Activated T-helper 1 cell treated with anti-CD3 and anti-CD28 coated beads, Interleukin-12 subunit alpha, Interleukin-12 subunit beta, Interleukin-2, Interleukin-4 antibody, amounts not matched to agents 30 ng/mL and 10 ng/mL and 1 ng/mL, durations not matched to agents 14 hours and 24 hours and 36 hours (primary cell): ENCODE results near the gene DYNC2I2. TPM values are rescaled to one million over a fixed set of nuclear protein-coding genes. Genes with fewer than 3 reads are reported as not detected.

Source experiments
- DNase-seq: peaks from one replicate; pipeline ENCODE4 v3.0.0; 2021; ENCODE audit warnings: low spot score
- H3K27ac Mint-ChIP-seq: one replicate; pipeline ENCODE4 v1.8.0; 2021; ENCODE audit warnings: mild to moderate bottlenecking, mixed read lengths
- H3K27me3 Mint-ChIP-seq: one replicate; pipeline ENCODE4 v1.8.0; 2022; ENCODE audit warnings: mild to moderate bottlenecking, moderate library complexity, mixed read lengths; ENCODE audit not compliant: insufficient read depth
- H3K36me3 Mint-ChIP-seq: one replicate; pipeline ENCODE4 v1.8.0; 2021; ENCODE audit warnings: low read depth, mixed read lengths
- H3K4me1 Mint-ChIP-seq: one replicate; pipeline ENCODE4 v1.8.0; 2021; ENCODE audit warnings: low read depth, mixed read lengths
- H3K4me3 Mint-ChIP-seq: one replicate; pipeline ENCODE4 v1.8.0; 2021; ENCODE audit warnings: mild to moderate bottlenecking, moderate library complexity, mixed read lengths
- H3K9me3 Mint-ChIP-seq: one replicate; pipeline ENCODE4 v1.8.0; 2021; ENCODE audit warnings: mixed read lengths
- intact Hi-C: fragments of 100-400 bp; cut with micrococcal nuclease; formaldehyde crosslinking; loops from one replicate; pipeline ENCODE4 v1.15.1; 2024
- total RNA-seq: library from RNA; stranded (reverse); gene quantifications from 2 replicates; pipeline ENCODE4 v1.2.3, GENCODE V29; 2022

The DYNC2I2 gene
- total RNA-seq, 1 donor from 2014 or later, result 41.5 TPM

- peak overlapping the region; percentile 21 for H3K27ac Mint-ChIP-seq
- peaks cover 55% of the 10 kb centered on the region for H3K36me3 Mint-ChIP-seq
- no peaks in the 10 kb centered on the region for H3K27me3 Mint-ChIP-seq
Measured at GRCh38 chr9:128629852-128630545, 26.6 kb downstream of the DYNC2I2 start.

DNA sequence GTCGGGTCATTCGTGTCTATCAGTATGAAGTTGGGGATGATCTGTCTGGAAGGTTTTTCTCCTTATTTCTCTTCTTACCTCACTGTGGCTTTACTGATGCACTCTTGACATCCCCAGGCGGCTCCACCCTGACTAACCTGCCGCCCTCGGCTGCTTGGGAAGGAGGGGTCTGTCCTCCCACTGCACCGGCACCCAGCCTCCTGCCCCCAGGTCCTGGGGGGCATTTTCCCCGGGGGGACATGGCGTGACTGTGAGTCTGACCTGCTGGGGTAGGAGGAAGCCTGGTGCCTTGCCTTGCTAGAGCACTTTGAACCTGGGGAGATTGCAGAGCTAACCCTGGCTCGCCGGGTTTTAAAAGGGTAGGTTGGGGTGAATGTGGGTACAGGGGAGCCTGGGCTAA, 27.5 kb downstream of the DYNC2I2 start:
- H3K27ac Mint-ChIP-seq, result no peak overlapping the region
- H3K4me1 Mint-ChIP-seq, result no peaks in the 10 kb centered on the region
- no peak overlapping the region for H3K4me3 Mint-ChIP-seq
- no peaks in the 10 kb centered on the region for H3K27me3 Mint-ChIP-seq
- H3K36me3 Mint-ChIP-seq, result peaks cover 59% of the 10 kb centered on the region
- no peaks in the 10 kb centered on the region for H3K9me3 Mint-ChIP-seq
- intact Hi-C loops, result no loop called here
- no peak for DNase-seq

More at GRCh38 chr9:128629852-128630545, 26.6 kb downstream of the DYNC2I2 start:
- intact Hi-C loops, result no loop called here
- Mint-ChIP-seq H3K4me1 (no peaks in the 10 kb centered on the region), H3K9me3 (no peaks in the 10 kb centered on the region), H3K4me3 (no peak overlapping the region)
- DNase-seq, result no peak

GRCh38 chr9:128628471-128629048, 28.1 kb downstream of the DYNC2I2 start:
- H3K36me3 Mint-ChIP-seq, result peaks cover 55% of the 10 kb centered on the region
- H3K4me3 Mint-ChIP-seq, result no peak overlapping the region
- H3K9me3 Mint-ChIP-seq, result no peaks in the 10 kb centered on the region
- intact Hi-C loops, result no loop called here
- H3K27ac Mint-ChIP-seq, result no peak overlapping the region
- no peaks in the 10 kb centered on the region for H3K27me3 Mint-ChIP-seq
- H3K4me1 Mint-ChIP-seq, result no peaks in the 10 kb centered on the region
- no peak for DNase-seq

DNA sequence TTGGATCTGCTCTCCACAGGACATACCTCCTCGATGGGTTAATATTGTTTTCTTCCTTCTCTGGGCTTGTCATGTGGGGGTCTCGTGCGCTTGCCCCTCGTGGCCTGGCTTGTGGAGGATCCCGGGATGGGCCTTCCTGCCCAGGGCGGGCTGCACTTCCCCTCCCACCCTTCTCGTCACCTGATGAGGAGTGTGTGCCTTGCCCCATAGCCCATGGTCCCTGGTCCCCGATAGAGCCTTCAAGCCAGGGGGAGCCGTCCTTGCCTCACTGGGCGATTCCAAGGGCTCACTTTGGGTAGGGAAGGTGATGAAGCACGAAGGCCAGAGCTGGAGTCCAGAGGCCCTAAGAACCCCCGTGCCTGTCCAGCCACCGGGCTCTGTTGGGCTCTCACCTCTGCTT, 28.7 kb downstream of the DYNC2I2 start:
- intact Hi-C loops, result no loop called here
- DNase-seq, result no peak
- Mint-ChIP-seq H3K4me3 (no peak overlapping the region), H3K27me3 (no peaks in the 10 kb centered on the region), H3K36me3 (peaks cover 50% of the 10 kb centered on the region), H3K9me3 (no peaks in the 10 kb centered on the region), H3K27ac (no peak overlapping the region), H3K4me1 (no peaks in the 10 kb centered on the region)

- intact Hi-C loops, result no loop called here
- H3K4me3 Mint-ChIP-seq, result no peak overlapping the region
- no peaks in the 10 kb centered on the region for H3K27me3 Mint-ChIP-seq
- H3K36me3 Mint-ChIP-seq, result peaks cover 47% of the 10 kb centered on the region
- H3K27ac Mint-ChIP-seq, result no peak overlapping the region
- H3K4me1 Mint-ChIP-seq, result no peaks in the 10 kb centered on the region
- H3K9me3 Mint-ChIP-seq, result no peaks in the 10 kb centered on the region
- no peak for DNase-seq
Measured at GRCh38 chr9:128627127-128627715, 29.4 kb downstream of the DYNC2I2 start.

DNA sequence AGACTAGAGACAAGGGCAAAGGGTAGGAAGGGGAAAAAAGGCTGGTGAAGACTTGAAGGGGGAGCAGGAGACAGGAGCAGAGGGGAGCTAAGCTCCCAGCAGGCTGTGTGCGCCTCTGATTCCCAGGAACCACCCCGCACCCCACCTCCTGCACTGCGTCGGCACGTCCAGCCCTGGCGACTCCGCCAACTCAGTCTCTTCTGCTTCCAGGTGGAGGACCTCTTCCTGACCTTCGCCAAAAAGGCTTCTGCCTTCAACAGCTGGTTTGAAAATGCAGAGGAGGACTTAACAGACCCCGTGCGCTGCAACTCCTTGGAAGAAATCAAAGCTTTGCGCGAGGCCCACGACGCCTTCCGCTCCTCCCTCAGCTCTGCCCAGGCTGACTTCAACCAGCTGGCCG, 30.5 kb downstream of the DYNC2I2 start:
- Mint-ChIP-seq H3K36me3 (peaks cover 48% of the 10 kb centered on the region), H3K27ac (no peak overlapping the region)

DNA sequence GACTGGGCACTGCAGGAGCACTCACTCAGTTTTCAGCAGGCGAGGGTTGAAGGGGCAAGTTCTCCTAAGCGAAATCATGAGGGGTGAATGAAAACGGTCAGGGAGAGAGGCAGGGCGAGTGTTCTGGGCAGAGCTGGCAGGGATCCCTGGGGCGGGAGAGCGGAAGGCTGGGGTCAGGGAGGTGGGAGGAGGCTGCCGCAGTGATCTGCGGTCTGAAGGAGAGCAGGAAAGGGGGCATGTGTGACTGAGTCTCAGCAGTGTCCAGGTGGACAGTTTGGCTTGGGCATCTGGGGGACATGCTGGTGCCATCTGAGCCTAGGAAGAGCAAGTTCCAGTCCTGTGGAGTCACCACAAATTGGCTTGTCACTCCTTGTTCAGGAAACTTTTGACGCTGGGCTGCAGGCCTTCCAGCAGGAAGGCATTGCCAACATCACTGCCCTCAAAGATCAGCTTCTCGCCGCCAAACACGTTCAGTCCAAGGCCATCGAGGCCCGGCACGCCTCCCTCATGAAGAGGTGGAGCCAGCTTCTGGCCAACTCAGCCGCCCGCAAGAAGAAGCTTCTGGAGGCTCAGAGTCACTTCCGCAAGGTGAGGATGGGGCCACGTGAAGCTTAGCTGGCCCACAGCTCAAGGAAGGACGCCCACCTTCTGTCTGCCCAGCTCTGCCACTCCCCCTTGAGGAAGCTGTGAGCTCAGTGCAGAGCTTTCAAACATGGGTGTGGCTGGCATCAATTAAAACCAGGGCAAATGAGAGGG, 31.1 kb downstream of the DYNC2I2 start:
- intact Hi-C loops, result no loop called here
- Mint-ChIP-seq H3K27ac (no peak overlapping the region), H3K36me3 (peaks cover 53% of the 10 kb centered on the region), H3K4me1 (no peaks in the 10 kb centered on the region), H3K27me3 (no peaks in the 10 kb centered on the region), H3K4me3 (no peak overlapping the region), H3K9me3 (no peaks in the 10 kb centered on the region)
- no peak for DNase-seq

More for the DNA sequence above, 30.5 kb downstream of the DYNC2I2 start:
- no peaks in the 10 kb centered on the region for H3K4me1 Mint-ChIP-seq
- H3K4me3 Mint-ChIP-seq, result no peak overlapping the region
- intact Hi-C loops, result no loop called here
- H3K9me3 Mint-ChIP-seq, result no peaks in the 10 kb centered on the region
- DNase-seq, result no peak
- no peaks in the 10 kb centered on the region for H3K27me3 Mint-ChIP-seq

DNA sequence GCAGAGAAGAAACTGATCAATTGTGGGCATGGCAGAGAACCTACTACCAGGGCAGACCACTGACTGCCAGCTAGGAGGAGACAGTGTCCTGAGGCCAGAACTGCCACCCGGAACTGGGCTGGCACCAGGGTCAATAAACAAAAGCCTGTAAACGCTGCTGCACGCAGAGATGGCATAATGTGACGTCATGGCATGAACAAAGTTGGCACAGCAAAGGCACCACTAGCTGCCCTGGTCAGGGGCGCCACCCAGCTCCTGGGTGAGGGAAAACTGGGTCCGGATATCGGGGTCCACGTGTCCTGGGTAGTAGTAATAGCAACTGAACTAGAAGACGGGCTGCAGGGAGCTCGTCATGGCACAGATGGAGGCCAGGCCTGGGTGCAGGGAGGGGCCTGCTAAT, 32.1 kb downstream of the DYNC2I2 start:
- no peak for DNase-seq
- Mint-ChIP-seq H3K36me3 (peaks cover 52% of the 10 kb centered on the region), H3K4me3 (no peak overlapping the region), H3K27me3 (no peaks in the 10 kb centered on the region), H3K4me1 (no peaks in the 10 kb centered on the region), H3K27ac (no peak overlapping the region), H3K9me3 (no peaks in the 10 kb centered on the region)
- intact Hi-C loops, result no loop called here

DNA sequence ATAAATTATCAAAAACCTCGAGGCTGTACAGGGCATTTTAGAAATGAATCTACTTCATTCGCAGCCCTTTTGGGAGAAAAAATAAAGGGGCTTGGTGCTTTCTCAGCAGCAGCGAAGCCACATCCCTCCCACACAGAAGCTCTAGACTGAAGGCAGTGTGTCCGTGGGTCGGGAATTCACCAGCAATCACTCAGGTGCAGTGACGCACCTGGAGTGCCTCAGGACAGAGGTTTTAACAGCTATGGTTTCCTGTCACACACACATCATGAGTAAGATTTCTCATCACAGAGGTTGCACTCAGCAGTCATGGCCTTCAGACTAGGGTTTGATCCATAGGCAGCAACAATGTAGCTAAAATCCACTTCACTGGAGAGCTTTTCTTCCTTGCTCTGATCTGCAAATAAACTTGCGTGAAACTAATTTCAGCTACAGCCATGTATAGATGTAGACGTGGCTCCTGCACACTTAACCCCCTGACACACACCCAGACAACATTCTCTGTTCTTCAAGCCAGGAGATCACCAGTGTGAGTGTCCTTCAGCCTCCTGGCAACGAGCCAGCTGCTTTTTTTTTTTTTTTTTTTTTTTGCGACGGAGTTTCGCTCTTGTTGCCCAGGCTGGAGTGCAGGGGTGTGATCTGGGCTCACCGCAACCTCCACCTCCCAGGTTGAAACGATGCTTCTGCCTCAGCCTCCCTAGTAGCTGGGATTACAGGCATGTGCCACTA, 34.8 kb downstream of the DYNC2I2 start:
- intact Hi-C loops, result no loop called here
- Mint-ChIP-seq H3K4me3 (no peak overlapping the region), H3K27me3 (no peaks in the 10 kb centered on the region), H3K9me3 (no peaks in the 10 kb centered on the region), H3K27ac (no peak overlapping the region), H3K4me1 (no peaks in the 10 kb centered on the region), H3K36me3 (peaks cover 45% of the 10 kb centered on the region)
- no peak for DNase-seq

- Mint-ChIP-seq H3K27me3 (no peaks in the 10 kb centered on the region), H3K36me3 (peaks cover 40% of the 10 kb centered on the region), H3K4me1 (no peaks in the 10 kb centered on the region), H3K4me3 (no peak overlapping the region), H3K27ac (no peak overlapping the region), H3K9me3 (no peaks in the 10 kb centered on the region)
- intact Hi-C loops, result no loop called here
- DNase-seq, result no peak
Measured at GRCh38 chr9:128619779-128620178, 36.9 kb downstream of the DYNC2I2 start.

DNA sequence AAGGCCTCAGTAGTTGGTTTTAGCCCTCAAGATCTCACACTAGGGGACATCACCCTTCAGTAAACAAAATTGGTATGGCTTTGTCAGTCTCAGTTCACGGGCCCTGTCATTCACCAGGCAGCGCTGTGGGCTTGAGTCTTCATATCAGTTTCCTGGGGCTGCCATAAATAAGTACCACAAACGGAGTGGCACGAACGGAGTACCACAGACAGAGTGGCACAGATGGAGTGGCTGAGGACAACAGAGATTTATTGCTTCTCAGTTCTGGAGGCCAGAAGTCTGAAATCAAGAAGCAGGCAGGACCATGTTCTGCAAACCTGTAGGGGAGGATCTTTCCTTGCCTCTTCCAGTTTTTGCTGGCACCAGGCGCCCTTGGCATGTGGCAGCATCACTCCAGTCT, 37.5 kb downstream of the DYNC2I2 start:
- peaks cover 45% of the 10 kb centered on the region for H3K36me3 Mint-ChIP-seq
- no peaks in the 10 kb centered on the region for H3K27me3 Mint-ChIP-seq
- no peaks in the 10 kb centered on the region for H3K9me3 Mint-ChIP-seq
- H3K4me1 Mint-ChIP-seq, result no peaks in the 10 kb centered on the region
- no peak overlapping the region for H3K27ac Mint-ChIP-seq
- DNase-seq, result no peak
- no peak overlapping the region for H3K4me3 Mint-ChIP-seq
- intact Hi-C loops, result no loop called here

GRCh38 chr9:128617943-128618342, 38.7 kb downstream of the DYNC2I2 start:
- no peak overlapping the region for H3K4me3 Mint-ChIP-seq
- intact Hi-C loops, result no loop called here

More at GRCh38 chr9:128617943-128618342, 38.7 kb downstream of the DYNC2I2 start:
- Mint-ChIP-seq H3K4me1 (no peaks in the 10 kb centered on the region), H3K27ac (no peak overlapping the region), H3K36me3 (peaks cover 50% of the 10 kb centered on the region), H3K9me3 (no peaks in the 10 kb centered on the region), H3K27me3 (no peaks in the 10 kb centered on the region)
- DNase-seq, result no peak
